HepG2 (cell line): ENCODE results near the gene HDGF. TPM values are rescaled to one million over a fixed set of nuclear protein-coding genes. Genes with fewer than 3 reads are reported as not detected.

ENCODE experiments used
- ATF7-NPFF ChIP-seq: sonication (generic); formaldehyde crosslinking; IDR thresholded peaks from 2 replicates; pipeline ENCODE4 v1.8.1; 2023; ENCODE audit warnings: mild to moderate bottlenecking, low read depth, missing genetic modification reagents, moderate library complexity
- ETV5 ChIP-seq: IDR thresholded peaks from 2 replicates; pipeline ENCODE4 v1.6.1; 2018; ENCODE audit warnings: missing biosample characterization, missing genetic modification reagents, inconsistent platforms, borderline replicate concordance
- HOMEZ ChIP-seq: IDR thresholded peaks from 2 replicates; pipeline ENCODE4 v1.6.1; 2016; ENCODE audit warnings: low read depth
- MXI1 ChIP-seq: IDR thresholded peaks from 3 replicates; pipeline ENCODE4 v1.6.1; 2012; ENCODE audit warnings: low read depth, low read length, inconsistent platforms, borderline replicate concordance
- RORA ChIP-seq: sonication (generic); formaldehyde crosslinking; IDR thresholded peaks from 2 replicates; pipeline ENCODE4 v1.5.0; 2020; ENCODE audit warnings: mild to moderate bottlenecking, missing genetic modification reagents, moderate library complexity
- SP4 ChIP-seq: sonication (generic); formaldehyde crosslinking; IDR thresholded peaks from 2 replicates; pipeline ENCODE4 v1.8.1; 2023; ENCODE audit warnings: mild to moderate bottlenecking, missing genetic modification reagents
- TBP ChIP-seq: sonication (generic); formaldehyde crosslinking; IDR thresholded peaks from 2 replicates; pipeline ENCODE4 v1.5.0; 2020; ENCODE audit warnings: missing genetic modification reagents
- TOE1 ChIP-seq: sonication (generic); formaldehyde crosslinking; IDR thresholded peaks from 2 replicates; pipeline ENCODE4 v1.4.0; 2020; ENCODE audit warnings: mild to moderate bottlenecking, missing genetic modification reagents
- YEATS4 ChIP-seq: sonication (generic); formaldehyde crosslinking; IDR thresholded peaks from 2 replicates; pipeline ENCODE4 v1.4.0; 2020; ENCODE audit warnings: missing genetic modification reagents, borderline replicate concordance
- ZNF30 ChIP-seq: sonication (generic); formaldehyde crosslinking; IDR thresholded peaks from 2 replicates; pipeline ENCODE4 v1.5.0; 2020; ENCODE audit warnings: mild to moderate bottlenecking, missing genetic modification reagents
- ZNF574 ChIP-seq: sonication (generic); formaldehyde crosslinking; IDR thresholded peaks from 2 replicates; pipeline ENCODE4 v1.4.0; 2020; ENCODE audit warnings: missing genetic modification reagents
- ZNF704 ChIP-seq: sonication (generic); formaldehyde crosslinking; IDR thresholded peaks from 2 replicates; pipeline ENCODE4 v1.8.1; 2023; ENCODE audit warnings: mild to moderate bottlenecking, inconsistent platforms, moderate library complexity, missing genetic modification reagents, borderline replicate concordance
- ZNF775 ChIP-seq: sonication (generic); formaldehyde crosslinking; IDR thresholded peaks from 2 replicates; pipeline ENCODE4 v1.4.0; 2020; ENCODE audit warnings: missing genetic modification reagents, mild to moderate bottlenecking, moderate library complexity, borderline replicate concordance
- polyA plus RNA-seq, 8 experiments: library from polyadenylated mRNA; depleted of rRNA in 3 of 8; stranded (reverse) in 7 of 8; unstranded in 1 of 8; fragments of >200 nt; fragmentation: Illumina TruSeq in 4 of 8; extraction: Trizol in 4 of 8; gene quantifications; 2 replicates each; pipeline versions ENCODE4 v1.2.1 to v1.2.3, GENCODE V29; 2011 to 2016; ENCODE audit warnings: low read depth in 4 of 8, missing spikeins in 1 of 8, mixed read lengths in 1 of 8; ENCODE audit not compliant: insufficient read depth in 1 of 8
- total RNA-seq, 5 experiments: library from RNA; depleted of rRNA; stranded (reverse); fragments of >200 nt; fragmentation: Illumina TruSeq; extraction: Trizol; gene quantifications; 2 replicates each; pipeline ENCODE4 v1.2.3, GENCODE V29; 2016; ENCODE audit warnings: low read depth in 1 of 5
- TF ChIP-seq, protein P1 (sequence below): sonication (generic); formaldehyde crosslinking; IDR thresholded peaks from 2 replicates; pipeline ENCODE4 v1.5.0; 2020; ENCODE audit warnings: missing genetic modification reagents, mild to moderate bottlenecking, borderline replicate concordance
- TF ChIP-seq, protein P2 (sequence below): sonication (generic); formaldehyde crosslinking; IDR thresholded peaks from 2 replicates; pipeline ENCODE4 v1.5.1; 2020; ENCODE audit warnings: mild to moderate bottlenecking, missing genetic modification reagents, moderate library complexity

The HDGF gene
- total and polyA plus RNA-seq, 2 of the 13 experiments (the other 11 are each of a cell fraction or from before 2014, with no cell fraction given) = 156 to 196 TPM

DNA sequence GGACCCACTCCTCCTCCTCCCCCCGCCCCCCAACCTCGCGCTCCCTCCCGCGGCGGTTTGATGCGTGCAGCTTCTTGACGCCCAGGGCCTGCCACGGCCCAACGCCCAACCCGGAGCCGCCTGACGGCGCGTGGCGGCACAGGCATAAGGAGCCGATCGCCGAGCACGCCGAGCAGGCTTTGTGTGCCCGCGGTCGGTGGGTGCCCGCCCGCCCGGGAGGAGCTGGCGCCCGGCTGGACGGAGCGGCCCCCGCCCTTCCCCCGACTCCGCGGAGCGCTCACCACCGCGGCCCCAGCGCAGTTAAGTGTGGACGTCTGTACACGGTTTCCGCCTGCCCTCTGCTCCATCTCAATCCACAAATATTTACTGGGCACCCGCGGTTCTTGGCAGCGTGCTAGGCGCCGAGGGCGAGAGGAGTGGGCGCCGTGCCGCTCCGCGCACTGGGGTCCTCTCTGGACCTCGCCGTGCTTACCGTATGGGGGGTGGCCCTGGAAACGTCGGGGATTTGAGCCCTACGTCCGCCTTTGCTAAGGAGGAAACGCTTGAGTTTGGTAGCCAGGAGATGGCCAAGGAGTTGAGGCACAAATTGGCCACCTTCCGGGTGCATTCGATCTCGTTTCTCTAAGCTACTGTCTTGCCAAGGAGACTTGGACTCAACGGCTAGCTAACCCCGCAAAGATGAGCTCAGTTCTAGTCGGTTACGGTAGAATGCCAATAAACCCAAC, 444 bp upstream of the HDGF start (continued):
- no peak for TF ChIP-seq RORA (CRISPR knock-in tag)
- peak; percentile 92; the same call in 2 of the 3 replicates for TF ChIP-seq MXI1
- TF ChIP-seq YEATS4 (CRISPR knock-in tag) = peak; percentile 59; the same call in 1 of the 2 replicates
- TF ChIP-seq ATF7-NPFF (CRISPR knock-in tag) = peak; percentile 53; the same call in 1 of the 2 replicates
- TF ChIP-seq, protein P1, sequence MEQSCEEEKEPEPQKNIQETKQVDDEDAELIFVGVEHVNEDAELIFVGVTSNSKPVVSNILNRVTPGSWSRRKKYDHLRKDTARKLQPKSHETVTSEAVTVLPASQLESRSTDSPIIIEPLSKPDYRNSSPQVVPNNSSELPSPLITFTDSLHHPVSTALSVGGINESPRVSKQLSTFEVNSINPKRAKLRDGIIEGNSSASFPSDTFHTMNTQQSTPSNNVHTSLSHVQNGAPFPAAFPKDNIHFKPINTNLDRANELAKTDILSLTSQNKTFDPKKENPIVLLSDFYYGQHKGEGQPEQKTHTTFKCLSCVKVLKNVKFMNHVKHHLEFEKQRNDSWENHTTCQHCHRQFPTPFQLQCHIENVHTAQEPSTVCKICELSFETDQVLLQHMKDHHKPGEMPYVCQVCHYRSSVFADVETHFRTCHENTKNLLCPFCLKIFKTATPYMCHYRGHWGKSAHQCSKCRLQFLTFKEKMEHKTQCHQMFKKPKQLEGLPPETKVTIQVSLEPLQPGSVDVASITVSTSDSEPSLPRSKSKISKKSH (CRISPR knock-in tag) = peak; percentile 73
- TF ChIP-seq, protein P2, sequence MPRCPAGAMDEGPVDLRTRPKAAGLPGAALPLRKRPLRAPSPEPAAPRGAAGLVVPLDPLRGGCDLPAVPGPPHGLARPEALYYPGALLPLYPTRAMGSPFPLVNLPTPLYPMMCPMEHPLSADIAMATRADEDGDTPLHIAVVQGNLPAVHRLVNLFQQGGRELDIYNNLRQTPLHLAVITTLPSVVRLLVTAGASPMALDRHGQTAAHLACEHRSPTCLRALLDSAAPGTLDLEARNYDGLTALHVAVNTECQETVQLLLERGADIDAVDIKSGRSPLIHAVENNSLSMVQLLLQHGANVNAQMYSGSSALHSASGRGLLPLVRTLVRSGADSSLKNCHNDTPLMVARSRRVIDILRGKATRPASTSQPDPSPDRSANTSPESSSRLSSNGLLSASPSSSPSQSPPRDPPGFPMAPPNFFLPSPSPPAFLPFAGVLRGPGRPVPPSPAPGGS (CRISPR knock-in tag) = peak; percentile 52; the same call in 1 of the 2 replicates
- TF ChIP-seq TBP (CRISPR knock-in tag) = no peak
- TF ChIP-seq ZNF775 (CRISPR knock-in tag) = no peak
- TF ChIP-seq ZNF574 = peak; percentile 91
- no peak for TF ChIP-seq HOMEZ
- TF ChIP-seq ZNF30 = no peak
- 0 out of 2 replicates have a peak, but pooled peaks have one; percentile 45 for TF ChIP-seq ZNF704
- TF ChIP-seq ETV5 (CRISPR knock-in tag) = no peak
- TF ChIP-seq TOE1 (CRISPR knock-in tag) = no peak
- peak; percentile 84 for TF ChIP-seq SP4 (CRISPR knock-in tag)
